Ishikawa (cell line): ENCODE measurements around the gene NTMT1.

ENCODE experiments used
- CEBPB ChIP-seq: IDR thresholded peaks from 2 replicates; pipeline ENCODE4 v1.6.1; 2012
- CREB1 ChIP-seq: IDR thresholded peaks from 2 replicates; pipeline ENCODE4 v1.6.1; 2012; ENCODE audit warnings: low read depth
- EGR1 ChIP-seq: IDR thresholded peaks from 2 replicates; pipeline ENCODE4 v1.6.1; 2012
- EP300 ChIP-seq: IDR thresholded peaks from 2 replicates; pipeline ENCODE4 v1.6.1; 2012; ENCODE audit warnings: borderline replicate concordance
- FOXM1 ChIP-seq: IDR thresholded peaks from 2 replicates; pipeline ENCODE4 v1.6.1; 2012; ENCODE audit warnings: low read depth, borderline replicate concordance
- NFIC ChIP-seq: IDR thresholded peaks from 2 replicates; pipeline ENCODE4 v1.6.1; 2012
- RAD21 ChIP-seq: IDR thresholded peaks from 2 replicates; pipeline ENCODE4 v1.6.1; 2012; ENCODE audit warnings: low read depth
- TAF1 ChIP-seq: IDR thresholded peaks from 2 replicates; pipeline ENCODE4 v1.6.1; 2012; ENCODE audit warnings: low read depth, mild to moderate bottlenecking
- TCF12 ChIP-seq: IDR thresholded peaks from 2 replicates; pipeline ENCODE4 v1.6.1; 2012; ENCODE audit warnings: low read depth
- TEAD4 ChIP-seq: IDR thresholded peaks from 2 replicates; pipeline ENCODE4 v1.6.1; 2012
- YY1 ChIP-seq: IDR thresholded peaks from 2 replicates; pipeline ENCODE4 v1.6.1; 2012; ENCODE audit warnings: low read depth
- ZBTB7A ChIP-seq: IDR thresholded peaks from 2 replicates; pipeline ENCODE4 v1.6.1; 2012; ENCODE audit warnings: low read depth
- TF ChIP-seq, protein P1 (sequence below): IDR thresholded peaks from 2 replicates; pipeline ENCODE4 v1.6.1; 2012
- TF ChIP-seq, protein P2 (sequence below): IDR thresholded peaks from 2 replicates; pipeline ENCODE4 v1.6.1; 2012
- TF ChIP-seq, protein P3 (sequence below): IDR thresholded peaks from 2 replicates; pipeline ENCODE4 v1.6.1; 2012; ENCODE audit warnings: low read depth, mild to moderate bottlenecking

Gene NTMT1

DNA sequence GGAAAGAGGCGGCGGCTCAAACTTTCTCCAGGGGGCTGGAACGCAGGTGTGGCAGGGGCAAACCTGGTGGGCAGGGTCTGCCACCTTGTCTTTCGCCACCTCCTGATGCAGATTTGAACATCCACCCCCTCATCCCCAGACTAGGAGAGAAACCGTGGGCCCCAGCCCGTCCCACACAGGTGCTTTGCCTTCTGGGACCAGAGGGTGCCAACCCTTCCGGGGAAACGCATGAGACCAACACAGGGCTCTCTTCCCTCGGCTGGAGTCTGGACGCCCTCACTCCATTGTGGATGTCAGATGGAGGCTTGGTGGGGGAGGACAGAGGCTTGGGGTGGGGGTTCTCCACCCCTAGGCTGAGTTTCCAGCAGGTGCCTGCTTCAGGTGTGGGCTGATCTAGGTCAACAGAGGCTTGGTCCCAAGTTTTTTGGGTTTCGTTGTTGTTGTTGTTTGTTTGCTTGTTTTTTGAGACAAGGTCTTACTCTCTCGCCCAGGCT, 14.6 kb upstream of the NTMT1 start:
- TF ChIP-seq CEBPB (no peak), TAF1 (no peak), ZBTB7A (no peak), FOXM1 (no peak), TCF12 (no peak), EP300 (no peak), YY1 (no peak), EGR1 (no peak)
- TF ChIP-seq, protein P1, sequence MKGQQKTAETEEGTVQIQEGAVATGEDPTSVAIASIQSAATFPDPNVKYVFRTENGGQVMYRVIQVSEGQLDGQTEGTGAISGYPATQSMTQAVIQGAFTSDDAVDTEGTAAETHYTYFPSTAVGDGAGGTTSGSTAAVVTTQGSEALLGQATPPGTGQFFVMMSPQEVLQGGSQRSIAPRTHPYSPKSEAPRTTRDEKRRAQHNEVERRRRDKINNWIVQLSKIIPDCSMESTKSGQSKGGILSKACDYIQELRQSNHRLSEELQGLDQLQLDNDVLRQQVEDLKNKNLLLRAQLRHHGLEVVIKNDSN: no peak
- TF ChIP-seq, protein P2, sequence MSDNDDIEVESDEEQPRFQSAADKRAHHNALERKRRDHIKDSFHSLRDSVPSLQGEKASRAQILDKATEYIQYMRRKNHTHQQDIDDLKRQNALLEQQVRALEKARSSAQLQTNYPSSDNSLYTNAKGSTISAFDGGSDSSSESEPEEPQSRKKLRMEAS: no peak
- TF ChIP-seq, protein P3, sequence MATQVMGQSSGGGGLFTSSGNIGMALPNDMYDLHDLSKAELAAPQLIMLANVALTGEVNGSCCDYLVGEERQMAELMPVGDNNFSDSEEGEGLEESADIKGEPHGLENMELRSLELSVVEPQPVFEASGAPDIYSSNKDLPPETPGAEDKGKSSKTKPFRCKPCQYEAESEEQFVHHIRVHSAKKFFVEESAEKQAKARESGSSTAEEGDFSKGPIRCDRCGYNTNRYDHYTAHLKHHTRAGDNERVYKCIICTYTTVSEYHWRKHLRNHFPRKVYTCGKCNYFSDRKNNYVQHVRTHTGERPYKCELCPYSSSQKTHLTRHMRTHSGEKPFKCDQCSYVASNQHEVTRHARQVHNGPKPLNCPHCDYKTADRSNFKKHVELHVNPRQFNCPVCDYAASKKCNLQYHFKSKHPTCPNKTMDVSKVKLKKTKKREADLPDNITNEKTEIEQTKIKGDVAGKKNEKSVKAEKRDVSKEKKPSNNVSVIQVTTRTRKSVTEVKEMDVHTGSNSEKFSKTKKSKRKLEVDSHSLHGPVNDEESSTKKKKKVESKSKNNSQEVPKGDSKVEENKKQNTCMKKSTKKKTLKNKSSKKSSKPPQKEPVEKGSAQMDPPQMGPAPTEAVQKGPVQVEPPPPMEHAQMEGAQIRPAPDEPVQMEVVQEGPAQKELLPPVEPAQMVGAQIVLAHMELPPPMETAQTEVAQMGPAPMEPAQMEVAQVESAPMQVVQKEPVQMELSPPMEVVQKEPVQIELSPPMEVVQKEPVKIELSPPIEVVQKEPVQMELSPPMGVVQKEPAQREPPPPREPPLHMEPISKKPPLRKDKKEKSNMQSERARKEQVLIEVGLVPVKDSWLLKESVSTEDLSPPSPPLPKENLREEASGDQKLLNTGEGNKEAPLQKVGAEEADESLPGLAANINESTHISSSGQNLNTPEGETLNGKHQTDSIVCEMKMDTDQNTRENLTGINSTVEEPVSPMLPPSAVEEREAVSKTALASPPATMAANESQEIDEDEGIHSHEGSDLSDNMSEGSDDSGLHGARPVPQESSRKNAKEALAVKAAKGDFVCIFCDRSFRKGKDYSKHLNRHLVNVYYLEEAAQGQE: no peak

DNA sequence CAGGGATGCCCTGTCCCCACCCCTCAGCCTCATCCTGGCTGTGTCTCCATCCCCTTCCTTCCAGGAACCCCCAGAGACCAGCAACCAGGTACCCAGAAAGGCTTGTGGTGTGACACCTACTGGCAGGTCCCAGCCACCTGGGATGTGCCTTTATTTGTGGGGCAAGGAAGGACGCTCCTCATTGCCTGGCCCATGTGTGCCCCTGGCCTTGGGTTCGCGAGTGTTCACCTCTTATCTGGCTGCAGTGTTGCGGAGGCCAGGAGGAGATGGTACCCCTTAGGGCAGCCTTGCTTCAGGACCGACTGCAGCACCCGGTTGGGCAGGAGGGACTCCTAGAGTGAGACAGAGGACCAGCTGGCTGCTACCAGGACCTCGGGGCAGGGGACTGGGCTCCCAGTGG, 13.8 kb upstream of the NTMT1 start:
- TF ChIP-seq FOXM1 (no peak), RAD21 (0 out of 2 replicates have a peak, but pooled peaks have one; percentile 5)

DNA sequence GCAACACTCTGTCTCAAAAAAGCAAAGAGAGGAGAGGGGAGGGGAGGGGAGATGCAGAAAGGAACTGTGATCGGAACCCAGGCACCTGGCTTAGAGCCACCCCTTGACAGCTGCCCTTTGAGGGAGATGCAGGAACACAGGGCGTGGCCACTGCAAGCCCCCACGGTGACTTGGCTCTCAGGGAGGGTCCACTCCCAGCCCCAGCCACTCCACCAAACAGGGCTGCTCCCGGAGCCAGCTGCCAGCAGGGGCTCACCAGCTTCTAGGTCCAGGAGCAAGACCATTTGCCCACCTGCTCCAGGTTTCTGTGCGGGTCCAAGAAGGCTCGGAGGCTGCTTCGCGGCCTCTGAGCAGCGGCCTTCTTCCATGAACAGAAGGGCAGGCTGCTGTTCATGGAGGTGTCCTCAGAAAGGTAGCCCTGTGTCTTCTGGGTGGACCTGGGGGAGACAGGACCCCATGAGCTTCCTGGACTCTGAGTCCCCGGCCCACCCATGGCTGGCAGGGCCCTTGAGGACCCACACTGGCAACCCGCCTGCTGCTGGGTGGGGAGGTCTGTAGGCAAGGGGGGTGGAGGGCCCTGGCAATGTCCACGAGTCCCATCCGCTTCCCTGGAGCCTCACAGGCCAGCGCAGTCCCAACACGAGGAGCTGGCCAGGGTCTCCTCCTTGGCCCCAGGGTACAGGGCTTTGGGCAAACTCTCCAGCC, 13.0 kb upstream of the NTMT1 start:
- TF ChIP-seq TCF12: 0 out of 2 replicates have a peak, but pooled peaks have one; percentile 4
- no peak for TF ChIP-seq YY1
- no peak for TF ChIP-seq TAF1

DNA sequence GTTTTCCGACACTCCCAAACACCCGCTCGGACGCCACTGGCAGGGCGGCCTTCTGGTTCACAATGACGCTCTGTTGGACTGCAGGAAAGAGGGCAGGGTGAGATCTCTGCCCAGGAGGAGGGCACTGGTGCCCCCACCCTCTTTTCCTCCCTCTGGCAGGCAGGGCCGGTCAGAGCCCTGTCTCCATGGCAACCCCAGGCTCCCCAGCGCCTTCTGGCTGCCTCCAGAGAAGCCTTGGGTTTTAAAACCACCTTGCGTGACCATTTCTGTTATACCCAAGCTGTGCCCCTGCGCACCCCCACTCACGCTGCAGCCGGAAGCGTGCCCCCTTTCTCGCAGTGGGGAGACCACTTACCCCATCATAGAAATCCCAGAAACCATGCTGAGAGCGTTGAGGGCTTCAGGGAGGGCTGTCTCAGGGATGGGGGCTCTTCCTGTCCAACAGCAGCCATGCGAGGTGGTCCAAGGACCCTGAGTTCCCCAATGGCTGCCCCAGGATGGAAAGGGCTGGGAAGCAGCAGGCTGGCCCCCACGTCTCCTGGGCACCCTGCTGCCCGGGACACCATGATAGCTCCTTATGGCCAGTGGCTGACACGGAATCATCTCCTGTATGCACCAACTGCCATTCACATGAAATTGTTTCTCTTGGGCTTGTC, 12.3 kb upstream of the NTMT1 start:
- TF ChIP-seq TEAD4: no peak
- TF ChIP-seq CEBPB: no peak
- TF ChIP-seq CREB1: no peak
- TF ChIP-seq, protein P3: no peak
- TF ChIP-seq NFIC: no peak
- no peak for TF ChIP-seq TAF1
- no peak for TF ChIP-seq ZBTB7A
- no peak for TF ChIP-seq TCF12
- no peak for TF ChIP-seq RAD21
- no peak for TF ChIP-seq EGR1
- TF ChIP-seq FOXM1: no peak
- no peak for TF ChIP-seq EP300
- no peak for TF ChIP-seq YY1
- TF ChIP-seq, protein P2: no peak
- TF ChIP-seq, protein P1: no peak

DNA sequence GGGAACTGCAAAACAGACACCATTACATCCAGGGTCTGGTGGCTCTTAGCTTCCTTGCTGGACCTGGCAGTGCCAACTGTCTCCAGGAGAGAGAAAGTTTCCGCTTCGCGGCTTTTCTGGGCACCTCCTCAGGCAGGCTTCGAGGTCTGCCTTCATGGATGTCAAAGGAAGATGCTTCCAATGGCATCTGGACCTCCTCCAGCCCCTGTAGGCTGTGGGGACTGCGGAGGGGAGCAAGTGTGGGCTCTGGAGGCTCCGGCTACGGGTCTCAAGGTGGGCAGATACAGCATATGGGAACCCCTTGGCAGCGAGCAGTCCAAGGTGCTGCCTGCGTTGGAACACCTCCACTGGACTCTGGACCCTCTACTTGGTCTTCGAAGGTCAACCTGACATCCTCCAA, 11.0 kb upstream of the NTMT1 start:
- TF ChIP-seq RAD21 (no peak), NFIC (no peak), CEBPB (no peak), ZBTB7A (no peak), EGR1 (no peak), CREB1 (no peak), FOXM1 (no peak), TAF1 (no peak), TEAD4 (no peak), EP300 (no peak), YY1 (no peak), TCF12 (no peak)
- TF ChIP-seq, protein P2: no peak
- TF ChIP-seq, protein P3: no peak
- TF ChIP-seq, protein P1: no peak
